Panc1 (cell line): Measurements from ENCODE around the gene EYA2. TPM values are rescaled to one million over a fixed set of nuclear protein-coding genes. Genes with fewer than 3 reads are reported as not detected.

Experiments
- ATAC-seq: fragments of 200-7000 bp; cut with Tn5 transposase; 2 replicates; pipeline ENCODE4 v1.9.1; 2020; ENCODE audit warnings: mild to moderate bottlenecking, moderate library complexity
- BruUV-seq: library from RNA; stranded (reverse); fragments of 400-500 nt; replicated peaks from 2 replicates; lab custom pipeline; 2021; lab: Mats Ljungman, UMichigan
- CTCF ChIA-PET: fragments of 300-600 bp; sonication (Branson Sonifier 250); formaldehyde crosslinking; loops from one replicate; lab custom pipeline; 2022; ENCODE audit warnings: antibody characterized with exemption; lab: Charles Lee
- POLR2A ChIA-PET: fragments of 300-600 bp; sonication (Branson Sonifier 250); formaldehyde crosslinking; loops from one replicate; lab custom pipeline; 2022; ENCODE audit warnings: antibody characterized with exemption; lab: Charles Lee
- DNase-seq: peaks from one replicate; pipeline ENCODE4 v3.0.0-alpha.2; 2010; ENCODE audit warnings: low read depth, low spot score
- H3K27ac ChIP-seq: 2 replicates; pipeline ENCODE4 v1.5.1; 2011; ENCODE audit warnings: mild to moderate bottlenecking, low read length, inconsistent platforms
- H3K27me3 ChIP-seq: fragments of 200-500 bp; sonication (Bioruptor generic); 2 replicates; pipeline ENCODE4 v1.6.0; 2014; ENCODE audit warnings: low read length, inconsistent platforms; ENCODE audit not compliant: control insufficient read depth, insufficient read depth
- H3K36me3 ChIP-seq: fragments of 200-500 bp; sonication (Bioruptor generic); 2 replicates; pipeline ENCODE4 v1.5.1; 2014; ENCODE audit warnings: inconsistent platforms, mild to moderate bottlenecking, low read length, moderate library complexity; ENCODE audit not compliant: control insufficient read depth, insufficient read depth
- H3K4me1 ChIP-seq: 2 replicates; pipeline ENCODE4 v1.5.1; 2011; ENCODE audit warnings: inconsistent platforms, mild to moderate bottlenecking, low read length, moderate library complexity; ENCODE audit not compliant: control insufficient read depth, insufficient read depth
- H3K4me3 ChIP-seq, 2 experiments: 2 replicates each; pipeline ENCODE4 v1.5.1; 2011 to 2012; ENCODE audit warnings: low read depth in 2 of 2, low read length in 2 of 2, mild to moderate bottlenecking in 2 of 2, inconsistent platforms in 1 of 2, moderate library complexity in 1 of 2
- H3K9me3 ChIP-seq: fragments of 200-500 bp; sonication (Bioruptor generic); 2 replicates; pipeline ENCODE4 v1.5.1; 2014; ENCODE audit warnings: low read depth, mild to moderate bottlenecking, inconsistent platforms, low read length, moderate library complexity; ENCODE audit not compliant: control insufficient read depth, insufficient read depth
- POLR2AphosphoS5 ChIP-seq: IDR thresholded peaks from 2 replicates; pipeline ENCODE4 v1.6.1; 2012; ENCODE audit warnings: mild to moderate bottlenecking, low read depth, low read length, moderate library complexity
- SIN3A ChIP-seq: IDR thresholded peaks from 2 replicates; pipeline ENCODE4 v1.6.1; 2012; ENCODE audit warnings: low read depth, mild to moderate bottlenecking, low read length, moderate library complexity, borderline replicate concordance; ENCODE audit not compliant: insufficient read depth
- TCF7L2 ChIP-seq: IDR thresholded peaks from 2 replicates; pipeline ENCODE4 v1.6.1; 2011; ENCODE audit warnings: mild to moderate bottlenecking, low read depth, low read length, inconsistent platforms
- in situ Hi-C: cut with HindIII; loops from 2 replicates; pipeline ENCODE4 v1.10.0; 2016; ENCODE audit warnings: low sequenced_read_pairs, low pct_unique_long_range_greater_than_20kb
- intact Hi-C: fragments of 100-400 bp; cut with micrococcal nuclease; formaldehyde crosslinking; loops from one replicate; pipeline ENCODE4 v1.10.0; 2022; ENCODE audit not compliant: unreplicated experiment
- total RNA-seq: library from RNA; stranded (reverse); gene quantifications from one replicate; pipeline ENCODE4 v1.2.1, GENCODE V29; 2021; ENCODE audit not compliant: unreplicated experiment
- TF ChIP-seq, protein P1 (sequence below): fragments of 450-650 bp; IDR thresholded peaks from 2 replicates; pipeline ENCODE4 v1.5.1; 2017; ENCODE audit warnings: mild to moderate bottlenecking
- TF ChIP-seq, protein P2 (sequence below), 2 experiments: IDR thresholded peaks; 2 replicates each; pipeline ENCODE4 v1.6.1; 2011 to 2012; ENCODE audit warnings: low read depth in 2 of 2, control low read depth in 1 of 2, low read length in 1 of 2, mild to moderate bottlenecking in 1 of 2, moderate library complexity in 1 of 2; ENCODE audit not compliant: insufficient read depth in 1 of 2

EYA2 gene
- total RNA-seq, 1 experiment from 2014 or later: 1.9 TPM

DNA sequence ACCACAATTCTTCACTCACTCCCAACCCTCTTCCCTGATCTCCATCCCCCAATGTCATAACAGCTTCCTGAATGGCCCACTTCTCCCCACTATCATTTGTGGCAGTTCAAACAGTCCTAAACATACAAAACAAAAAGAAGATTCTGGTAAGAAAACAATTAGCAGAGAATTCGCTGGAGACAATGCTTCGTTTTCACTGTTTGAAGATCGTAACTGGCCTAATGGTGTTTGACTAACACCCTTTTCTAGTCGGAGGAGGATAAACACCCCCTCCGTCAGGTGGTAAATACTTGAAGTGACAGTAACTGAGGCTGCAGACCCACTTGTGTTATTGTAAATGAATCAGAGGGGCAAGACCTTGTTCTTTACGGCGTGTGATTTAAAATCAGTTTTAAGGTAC lies 3.8 kb downstream of the EYA2 start:
- Histone ChIP-seq H3K27ac (no peak overlapping the region), H3K36me3 (no peaks in the 10 kb centered on the region), H3K4me1 (no peaks in the 10 kb centered on the region), H3K9me3 (no peaks in the 10 kb centered on the region), H3K4me3 (no peak overlapping the region), H3K27me3 (peaks cover 27% of the 10 kb centered on the region)
- POLR2A ChIA-PET: no interaction called here
- in situ Hi-C loops (no loop called here), intact Hi-C loops (no loop called here)
- CTCF ChIA-PET: no interaction called here
- DNase-seq (no peak), ATAC-seq (no peak)
- no TSS peak for BruUV-seq
- no peak for TF ChIP-seq TCF7L2

DNA sequence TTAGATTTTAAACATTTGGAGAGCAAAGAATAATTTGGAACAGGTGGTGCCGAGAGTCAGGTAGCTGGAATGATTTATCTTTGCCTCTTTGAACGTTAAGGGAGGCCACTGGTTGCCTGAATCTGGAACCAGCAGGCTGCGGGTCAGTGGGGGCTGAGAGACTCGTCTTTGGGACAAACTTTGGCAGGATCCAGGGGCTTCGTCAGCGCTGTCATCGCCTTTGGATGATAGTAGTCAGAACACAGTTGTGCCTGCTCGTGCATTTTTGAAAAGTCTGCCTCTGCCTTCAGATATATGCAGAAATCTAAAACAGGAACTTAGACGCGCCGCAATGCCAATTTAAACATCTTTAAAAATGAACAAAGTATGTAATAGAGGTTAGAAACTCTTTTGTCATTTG lies 5.0 kb downstream of the EYA2 start:
- in situ Hi-C loops: no loop called here
- POLR2A ChIA-PET: no interaction called here
- Histone ChIP-seq H3K4me1 (no peaks in the 10 kb centered on the region), H3K36me3 (no peaks in the 10 kb centered on the region), H3K27ac (no peak overlapping the region), H3K9me3 (no peaks in the 10 kb centered on the region), H3K27me3 (peaks cover 21% of the 10 kb centered on the region), H3K4me3 (no peak overlapping the region)
- ATAC-seq: no peak
- CTCF ChIA-PET: no interaction called here
- BruUV-seq: no TSS peak
- no peak for DNase-seq
- no peak for TF ChIP-seq TCF7L2
- no peak for TF ChIP-seq SIN3A
- no peak for TF ChIP-seq POLR2AphosphoS5
- TF ChIP-seq, protein P1, sequence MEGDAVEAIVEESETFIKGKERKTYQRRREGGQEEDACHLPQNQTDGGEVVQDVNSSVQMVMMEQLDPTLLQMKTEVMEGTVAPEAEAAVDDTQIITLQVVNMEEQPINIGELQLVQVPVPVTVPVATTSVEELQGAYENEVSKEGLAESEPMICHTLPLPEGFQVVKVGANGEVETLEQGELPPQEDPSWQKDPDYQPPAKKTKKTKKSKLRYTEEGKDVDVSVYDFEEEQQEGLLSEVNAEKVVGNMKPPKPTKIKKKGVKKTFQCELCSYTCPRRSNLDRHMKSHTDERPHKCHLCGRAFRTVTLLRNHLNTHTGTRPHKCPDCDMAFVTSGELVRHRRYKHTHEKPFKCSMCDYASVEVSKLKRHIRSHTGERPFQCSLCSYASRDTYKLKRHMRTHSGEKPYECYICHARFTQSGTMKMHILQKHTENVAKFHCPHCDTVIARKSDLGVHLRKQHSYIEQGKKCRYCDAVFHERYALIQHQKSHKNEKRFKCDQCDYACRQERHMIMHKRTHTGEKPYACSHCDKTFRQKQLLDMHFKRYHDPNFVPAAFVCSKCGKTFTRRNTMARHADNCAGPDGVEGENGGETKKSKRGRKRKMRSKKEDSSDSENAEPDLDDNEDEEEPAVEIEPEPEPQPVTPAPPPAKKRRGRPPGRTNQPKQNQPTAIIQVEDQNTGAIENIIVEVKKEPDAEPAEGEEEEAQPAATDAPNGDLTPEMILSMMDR: no peak
- TF ChIP-seq, protein P2, sequence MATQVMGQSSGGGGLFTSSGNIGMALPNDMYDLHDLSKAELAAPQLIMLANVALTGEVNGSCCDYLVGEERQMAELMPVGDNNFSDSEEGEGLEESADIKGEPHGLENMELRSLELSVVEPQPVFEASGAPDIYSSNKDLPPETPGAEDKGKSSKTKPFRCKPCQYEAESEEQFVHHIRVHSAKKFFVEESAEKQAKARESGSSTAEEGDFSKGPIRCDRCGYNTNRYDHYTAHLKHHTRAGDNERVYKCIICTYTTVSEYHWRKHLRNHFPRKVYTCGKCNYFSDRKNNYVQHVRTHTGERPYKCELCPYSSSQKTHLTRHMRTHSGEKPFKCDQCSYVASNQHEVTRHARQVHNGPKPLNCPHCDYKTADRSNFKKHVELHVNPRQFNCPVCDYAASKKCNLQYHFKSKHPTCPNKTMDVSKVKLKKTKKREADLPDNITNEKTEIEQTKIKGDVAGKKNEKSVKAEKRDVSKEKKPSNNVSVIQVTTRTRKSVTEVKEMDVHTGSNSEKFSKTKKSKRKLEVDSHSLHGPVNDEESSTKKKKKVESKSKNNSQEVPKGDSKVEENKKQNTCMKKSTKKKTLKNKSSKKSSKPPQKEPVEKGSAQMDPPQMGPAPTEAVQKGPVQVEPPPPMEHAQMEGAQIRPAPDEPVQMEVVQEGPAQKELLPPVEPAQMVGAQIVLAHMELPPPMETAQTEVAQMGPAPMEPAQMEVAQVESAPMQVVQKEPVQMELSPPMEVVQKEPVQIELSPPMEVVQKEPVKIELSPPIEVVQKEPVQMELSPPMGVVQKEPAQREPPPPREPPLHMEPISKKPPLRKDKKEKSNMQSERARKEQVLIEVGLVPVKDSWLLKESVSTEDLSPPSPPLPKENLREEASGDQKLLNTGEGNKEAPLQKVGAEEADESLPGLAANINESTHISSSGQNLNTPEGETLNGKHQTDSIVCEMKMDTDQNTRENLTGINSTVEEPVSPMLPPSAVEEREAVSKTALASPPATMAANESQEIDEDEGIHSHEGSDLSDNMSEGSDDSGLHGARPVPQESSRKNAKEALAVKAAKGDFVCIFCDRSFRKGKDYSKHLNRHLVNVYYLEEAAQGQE (IDR thresholded peaks at IDR 0.05; ENCODE audit: insufficient read depth in 1 of 2, low read depth in 2 of 2, low read length in 1 of 2): no peak
- intact Hi-C loops: no loop called here

DNA sequence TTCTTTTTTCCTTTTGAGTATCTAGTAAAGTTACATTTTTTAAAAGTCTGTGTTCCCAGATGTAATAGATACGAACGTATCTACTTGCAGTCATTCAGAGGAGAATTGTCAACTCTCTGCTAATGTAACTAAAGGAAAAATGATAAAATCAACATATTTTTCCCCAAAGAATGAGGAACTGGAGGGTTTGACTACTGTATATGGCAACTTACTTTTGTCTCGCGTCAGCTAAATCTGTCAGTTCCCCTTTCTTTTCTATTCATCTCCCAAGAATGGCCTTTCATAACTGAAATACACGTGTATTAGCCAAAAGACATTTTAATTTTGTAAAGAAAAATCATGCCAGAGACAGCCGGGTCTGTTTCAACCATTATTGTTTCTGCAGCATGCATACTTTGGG lies 5.4 kb downstream of the EYA2 start:
- DNase-seq (no peak), ATAC-seq (no peak)
- in situ Hi-C loops (no loop called here), intact Hi-C loops (no loop called here)
- H3K27ac ChIP-seq: no peak overlapping the region
- peaks cover 21% of the 10 kb centered on the region for H3K27me3 ChIP-seq
- no peaks in the 10 kb centered on the region for H3K9me3 ChIP-seq
- no peak overlapping the region for H3K4me3 ChIP-seq
- no peaks in the 10 kb centered on the region for H3K36me3 ChIP-seq
- no peaks in the 10 kb centered on the region for H3K4me1 ChIP-seq
- BruUV-seq: no TSS peak
- ChIA-PET POLR2A (no interaction called here), CTCF (interaction anchor here (0.6 kb wide), 1 partner anchor 443 kb away, joined by 3 read pairs; no protein-coding TSS in a partner anchor)
- TF ChIP-seq SIN3A: no peak
- no peak for TF ChIP-seq TCF7L2
- TF ChIP-seq POLR2AphosphoS5: no peak
- TF ChIP-seq, protein P1: no peak
- TF ChIP-seq, protein P2 (IDR thresholded peaks at IDR 0.05; ENCODE audit: insufficient read depth in 1 of 2, low read depth in 2 of 2, low read length in 1 of 2): no peak
